K562 (cell line): ENCODE data around the gene LONRF2. TPM values are rescaled to one million over a fixed set of nuclear protein-coding genes. Genes with fewer than 3 reads are reported as not detected.

Source experiments
- ATAC-seq: fragments of 200-7000 bp; cut with Tn5 transposase; 3 replicates; pipeline ENCODE4 v1.9.1; 2020; ENCODE audit warnings: moderate library complexity
- BruUV-seq: library from RNA; stranded (reverse); fragments of 400-500 nt; replicated peaks from 2 replicates; lab custom pipeline; 2021; lab: Mats Ljungman, UMichigan
- CTCF ChIA-PET: fragments of 300-600 bp; formaldehyde crosslinking; extraction: SDS; loops from one replicate; lab custom pipeline; 2021; ENCODE audit warnings: low intra/inter-chr PET ratio; lab: Yijun Ruan, JAX
- POLR2A ChIA-PET: fragments of 300-600, 350-650 bp; sonication (Branson Sonifier 250); formaldehyde crosslinking; extraction: SDS; loops from one replicate; lab custom pipeline; 2021; ENCODE audit warnings: antibody characterized with exemption, inconsistent platforms; lab: Yijun Ruan, JAX
- DNase-seq, 4 experiments: peaks; one replicate each; pipeline versions ENCODE4 v3.0.0 to v3.0.0-alpha.2; 2011 to 2018; ENCODE audit warnings: low spot score in 3 of 4, mixed read lengths in 3 of 4; ENCODE audit errors: extremely low read depth in 1 of 4
- FAIRE-seq: peaks from 2 replicates; lab custom pipeline; 2011; peaks lifted over from hg19 to GRCh38; lab: Jason Lieb, UNC
- H2AFZ ChIP-seq: 2 replicates; pipeline ENCODE4 v1.6.0; 2011; ENCODE audit warnings: low read depth, low read length, control low read depth, inconsistent platforms
- H3K27ac ChIP-seq: fragments of 200-600 bp; 3 replicates; pipeline ENCODE4 v1.8.0; 2011; ENCODE audit warnings: low read depth, mild to moderate bottlenecking, control low read depth, inconsistent platforms, low read length, moderate library complexity, mixed read lengths; ENCODE audit errors: extremely low read depth
- H3K27me3 ChIP-seq, 2 experiments: fragments of 300-600 bp in 1 of 2; 2 replicates in 1 of 2; 3 replicates in 1 of 2; pipeline versions ENCODE4 v1.6.0 to v1.8.0; 2011; ENCODE audit warnings: inconsistent platforms in 2 of 2, low read length in 2 of 2, mild to moderate bottlenecking in 1 of 2, mixed read lengths in 1 of 2, moderate library complexity in 1 of 2; ENCODE audit not compliant: control insufficient read depth in 2 of 2, insufficient read depth in 2 of 2
- H3K36me3 ChIP-seq: fragments of 300-600 bp; 3 replicates; pipeline ENCODE4 v1.8.0; 2011; ENCODE audit warnings: mild to moderate bottlenecking, low read length, inconsistent platforms; ENCODE audit not compliant: control insufficient read depth, insufficient read depth
- H3K4me1 ChIP-seq, 2 experiments: fragments of 200-600 bp in 1 of 2; replicated peaks in 1 of 2; 2 replicates in 1 of 2; 3 replicates in 1 of 2; pipeline versions ENCODE4 v1.5.1 to v1.8.0; 2011; ENCODE audit warnings: inconsistent platforms in 2 of 2, low read length in 2 of 2, mild to moderate bottlenecking in 1 of 2, mixed read lengths in 1 of 2, moderate library complexity in 1 of 2; ENCODE audit not compliant: control insufficient read depth in 2 of 2, insufficient read depth in 2 of 2
- H3K4me2 ChIP-seq: 2 replicates; pipeline ENCODE4 v1.6.1; 2011; ENCODE audit warnings: low read length, control low read depth, inconsistent platforms, mixed read lengths; ENCODE audit not compliant: insufficient read depth
- H3K4me3 ChIP-seq: fragments of 200-600 bp; sonication (generic), shearing (Covaris generic); 2 replicates; pipeline ENCODE4 v1.5.1; 2016; ENCODE audit warnings: control low read depth, inconsistent platforms
- H3K79me2 ChIP-seq: fragments of 200-600 bp; 3 replicates; pipeline ENCODE4 v1.8.0; 2011; ENCODE audit warnings: low read length, inconsistent platforms; ENCODE audit not compliant: control insufficient read depth, insufficient read depth
- H3K9ac ChIP-seq, 2 experiments: 2 replicates each; pipeline versions ENCODE4 v1.6.0 to v1.6.1; 2011; ENCODE audit warnings: low read depth in 2 of 2, low read length in 2 of 2, control low read depth in 1 of 2, inconsistent platforms in 1 of 2, mild to moderate bottlenecking in 1 of 2, mixed read lengths in 1 of 2; ENCODE audit not compliant: insufficient read depth in 1 of 2
- H3K9me1 ChIP-seq: one replicate; pipeline ENCODE4 v1.6.0; 2011; ENCODE audit warnings: inconsistent platforms, mild to moderate bottlenecking, low read length, moderate library complexity; ENCODE audit not compliant: control insufficient read depth, insufficient read depth
- H3K9me3 ChIP-seq: replicated peaks from 2 replicates; pipeline ENCODE4 v1.5.1; 2011; ENCODE audit warnings: low read depth, low read length, inconsistent platforms; ENCODE audit not compliant: control insufficient read depth, insufficient read depth
- H4K20me1 ChIP-seq: replicated peaks from 2 replicates; pipeline ENCODE4 v1.6.1; 2011; ENCODE audit warnings: low read length, inconsistent platforms, mixed read lengths; ENCODE audit not compliant: control insufficient read depth, insufficient read depth
- BRD4 ChIP-seq: fragments of 200-600 bp; sonication (generic); IDR thresholded peaks from 2 replicates; pipeline ENCODE4 v1.6.1; 2017; ENCODE audit warnings: inconsistent platforms
- DMBX1 ChIP-seq: fragments of 250-450 bp; sonication (Bioruptor Pico); IDR thresholded peaks from 2 replicates; pipeline ENCODE4 v1.8.0; 2022; ENCODE audit warnings: inconsistent platforms, mild to moderate bottlenecking, moderate library complexity, borderline replicate concordance
- HCFC1 ChIP-seq: IDR thresholded peaks from 2 replicates; pipeline ENCODE4 v1.6.1; 2012; ENCODE audit warnings: low read depth, low read length, improper control_type of control experiment
- HMBOX1 ChIP-seq: sonication (generic); IDR thresholded peaks from 2 replicates; pipeline ENCODE4 v1.6.1; 2016
- NCOA2 ChIP-seq, 2 experiments: fragments of 450-650 bp; IDR thresholded peaks; 2 replicates each; pipeline ENCODE4 v1.6.1; 2018; ENCODE audit warnings: mild to moderate bottlenecking in 2 of 2, moderate library complexity in 1 of 2; ENCODE audit not compliant: partially characterized antibody in 2 of 2
- RBM22 ChIP-seq: fragments of 200-400 bp; formaldehyde crosslinking; IDR thresholded peaks from 2 replicates; pipeline ENCODE4 v1.6.1; 2018; ENCODE audit warnings: low read length, low read depth; ENCODE audit not compliant: poor library complexity, severe bottlenecking
- SETDB1 ChIP-seq: IDR thresholded peaks from one replicate; pipeline ENCODE4 v1.6.1; 2012; ENCODE audit warnings: low read length, control low read depth, inconsistent platforms
- TSC22D4 ChIP-seq: fragments of 450-650 bp; IDR thresholded peaks from 2 replicates; pipeline ENCODE4 v1.6.1; 2016; ENCODE audit warnings: missing genetic modification characterization, missing biosample characterization, control low read depth
- WHSC1 ChIP-seq: IDR thresholded peaks from one replicate; pipeline ENCODE4 v1.6.1; 2012; ENCODE audit warnings: low read length, control low read depth, inconsistent platforms
- ZBTB7A ChIP-seq: IDR thresholded peaks from 2 replicates; pipeline ENCODE4 v1.6.1; 2011; ENCODE audit warnings: low read depth, mild to moderate bottlenecking, low read length, moderate library complexity, borderline replicate concordance; ENCODE audit not compliant: control insufficient read depth
- ZNF165 ChIP-seq: fragments of 250-450 bp; sonication (Bioruptor Pico); IDR thresholded peaks from 2 replicates; pipeline ENCODE4 v1.4.0; 2020; ENCODE audit warnings: borderline replicate concordance
- WGBS: fragments of 100-300 bp; shearing (Covaris generic); methylation state at CpG from one replicate; pipeline ENCODE4 v1.1.6; 2016; ENCODE audit warnings: low coverage, mixed read lengths; ENCODE audit not compliant: insufficient coverage; ENCODE audit errors: missing lambda C conversion rate; 5-methylcytosine and 5-hydroxymethylcytosine counted together
- in situ Hi-C: fragments of 300-500 bp; cut with MboI; formaldehyde crosslinking; loops from 4 replicates; pipeline ENCODE4 v1.15.0; 2018; ENCODE audit warnings: inconsistent platforms, mixed read lengths
- intact Hi-C: fragments of 100-400 bp; cut with micrococcal nuclease; formaldehyde crosslinking; loops from 2 replicates; pipeline ENCODE4 v1.14.2; 2022
- polyA plus RNA-seq, 8 experiments: library from polyadenylated mRNA; depleted of rRNA in 4 of 8; stranded (reverse) in 5 of 8; unstranded in 3 of 8; fragments of >200 nt; fragmentation: Nextera tagmentation in 2 of 8; fragmentation: Illumina TruSeq in 1 of 8; extraction: Ambion mirVana in 2 of 8; extraction: Trizol in 1 of 8; gene quantifications; 2 replicates each; pipeline versions ENCODE4 v1.2.1 to v1.2.3, GENCODE V29; 2011 to 2014; ENCODE audit warnings: inconsistent platforms in 1 of 8, missing spikeins in 1 of 8
- total RNA-seq, 7 experiments: library from RNA; depleted of rRNA in 6 of 7; stranded (reverse); fragments of >200 nt in 6 of 7; fragmentation: Illumina TruSeq in 2 of 7; extraction: Trizol in 2 of 7; gene quantifications; 2 replicates each; pipeline versions ENCODE4 v1.2.1 to v1.2.3, GENCODE V29; 2011 to 2021; ENCODE audit warnings: low replicate concordance in 1 of 7
- TF ChIP-seq, protein P1 (sequence below): fragments of 250-450 bp; sonication (Bioruptor Pico); IDR thresholded peaks from 2 replicates; pipeline ENCODE4 v1.4.0; 2020; ENCODE audit warnings: mild to moderate bottlenecking

The LONRF2 gene
- total and polyA plus RNA-seq, 9 of the 15 experiments (the other 6 are each of a cell fraction or from before 2014, with no cell fraction given), result 0.35 to 5.0 (median 2.7) TPM

- H3K4me3 ChIP-seq, result no peak overlapping the region
- no peak overlapping the region for H2AFZ ChIP-seq
- no peaks in the 10 kb centered on the region for H3K9me1 ChIP-seq
- no peaks in the 10 kb centered on the region for H3K79me2 ChIP-seq
- no peaks in the 10 kb centered on the region for H3K4me1 ChIP-seq
- 0% methylated on average over 4 of the region's 4 CpGs for WGBS
- in situ Hi-C loops, result loop anchor here (25.0 kb wide), 1 partner anchor 522 kb away; no protein-coding TSS in a partner anchor
- DNase-seq (no peak), FAIRE-seq (no peak), ATAC-seq (no peak)
- no peak overlapping the region for H3K4me2 ChIP-seq
- ChIA-PET POLR2A (no interaction called here), CTCF (no interaction called here)
- BruUV-seq, result no TSS peak
- intact Hi-C loops, result no loop called here
- no peaks in the 10 kb centered on the region for H3K36me3 ChIP-seq
- H4K20me1 ChIP-seq, result no peaks in the 10 kb centered on the region; the same call in 1 of the 2 replicates
- peaks cover 20 to 48% of the 10 kb centered on the region in 2 experiments; a peak in 3 of 5 replicates for H3K27me3 ChIP-seq
- no peak for TF ChIP-seq RBM22
- TF ChIP-seq HCFC1, result no peak
- TF ChIP-seq TSC22D4 (tag), result no peak
- no peaks in the 10 kb centered on the region for H3K9me3 ChIP-seq
- no peak overlapping the region for H3K9ac ChIP-seq
- H3K27ac ChIP-seq, result no peak overlapping the region
These were observed 88.2 kb downstream of the LONRF2 start for GRCh38 chr2:100234141-100234540.

- H3K27ac ChIP-seq, result no peak overlapping the region
- intact Hi-C loops, result no loop called here
- H3K36me3 ChIP-seq, result no peaks in the 10 kb centered on the region
- H3K4me2 ChIP-seq, result no peak overlapping the region
- FAIRE-seq, result no peak
- no TSS peak for BruUV-seq
- no peaks in the 10 kb centered on the region for H3K79me2 ChIP-seq
- no peak for ATAC-seq
- H3K9ac ChIP-seq, result no peak overlapping the region
- in situ Hi-C loops, result loop anchor here (25.0 kb wide), 1 partner anchor 521 kb away; no protein-coding TSS in a partner anchor
- no peaks in the 10 kb centered on the region for H3K9me1 ChIP-seq
- no peaks in the 10 kb centered on the region for H3K4me1 ChIP-seq
- peaks cover 20 to 39% of the 10 kb centered on the region in 2 experiments; a peak in 4 of 5 replicates for H3K27me3 ChIP-seq
- CTCF ChIA-PET, result no interaction called here
- no peaks in the 10 kb centered on the region for H3K9me3 ChIP-seq
- H3K4me3 ChIP-seq, result no peak overlapping the region
- no peak for DNase-seq
- POLR2A ChIA-PET, result no interaction called here
- H4K20me1 ChIP-seq, result no peaks in the 10 kb centered on the region; the same call in 1 of the 2 replicates
- H2AFZ ChIP-seq, result no peak overlapping the region
- 7% methylated on average over 2 of the region's 2 CpGs for WGBS
- TF ChIP-seq BRD4, result no peak
- no peak for TF ChIP-seq RBM22
- TF ChIP-seq HMBOX1, result no peak
- no peak for TF ChIP-seq NCOA2 (IDR thresholded peaks at IDR 0.05; ENCODE audit: partially characterized antibody in 2 of 2)
- no peak for TF ChIP-seq SETDB1
- no peak for TF ChIP-seq WHSC1
- TF ChIP-seq, protein P1, sequence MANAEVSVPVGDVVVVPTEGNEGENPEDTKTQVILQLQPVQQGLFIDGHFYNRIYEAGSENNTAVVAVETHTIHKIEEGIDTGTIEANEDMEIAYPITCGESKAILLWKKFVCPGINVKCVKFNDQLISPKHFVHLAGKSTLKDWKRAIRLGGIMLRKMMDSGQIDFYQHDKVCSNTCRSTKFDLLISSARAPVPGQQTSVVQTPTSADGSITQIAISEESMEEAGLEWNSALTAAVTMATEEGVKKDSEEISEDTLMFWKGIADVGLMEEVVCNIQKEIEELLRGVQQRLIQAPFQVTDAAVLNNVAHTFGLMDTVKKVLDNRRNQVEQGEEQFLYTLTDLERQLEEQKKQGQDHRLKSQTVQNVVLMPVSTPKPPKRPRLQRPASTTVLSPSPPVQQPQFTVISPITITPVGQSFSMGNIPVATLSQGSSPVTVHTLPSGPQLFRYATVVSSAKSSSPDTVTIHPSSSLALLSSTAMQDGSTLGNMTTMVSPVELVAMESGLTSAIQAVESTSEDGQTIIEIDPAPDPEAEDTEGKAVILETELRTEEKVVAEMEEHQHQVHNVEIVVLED, result no peak
- TF ChIP-seq ZNF165, result no peak
- TF ChIP-seq DMBX1, result no peak
- TF ChIP-seq ZBTB7A, result no peak
These were observed 89.2 kb downstream of the LONRF2 start for GRCh38 chr2:100233061-100233460.
